CD4-positive, alpha-beta T cell treated with Interleukin-21 for 1 hour (primary cell): ENCODE measurements around the gene C8G.

ENCODE experiments used
- DNase-seq: peaks from one replicate; pipeline ENCODE4 v3.0.0-alpha.2; 2020

The C8G gene

GRCh38 chr9:136972335-136972734 lies 27.3 kb downstream of the C8G start:
- DNase-seq, result no peak

- DNase-seq, result no peak
These were observed 27.7 kb downstream of the C8G start for GRCh38 chr9:136972743-136973142.

DNA sequence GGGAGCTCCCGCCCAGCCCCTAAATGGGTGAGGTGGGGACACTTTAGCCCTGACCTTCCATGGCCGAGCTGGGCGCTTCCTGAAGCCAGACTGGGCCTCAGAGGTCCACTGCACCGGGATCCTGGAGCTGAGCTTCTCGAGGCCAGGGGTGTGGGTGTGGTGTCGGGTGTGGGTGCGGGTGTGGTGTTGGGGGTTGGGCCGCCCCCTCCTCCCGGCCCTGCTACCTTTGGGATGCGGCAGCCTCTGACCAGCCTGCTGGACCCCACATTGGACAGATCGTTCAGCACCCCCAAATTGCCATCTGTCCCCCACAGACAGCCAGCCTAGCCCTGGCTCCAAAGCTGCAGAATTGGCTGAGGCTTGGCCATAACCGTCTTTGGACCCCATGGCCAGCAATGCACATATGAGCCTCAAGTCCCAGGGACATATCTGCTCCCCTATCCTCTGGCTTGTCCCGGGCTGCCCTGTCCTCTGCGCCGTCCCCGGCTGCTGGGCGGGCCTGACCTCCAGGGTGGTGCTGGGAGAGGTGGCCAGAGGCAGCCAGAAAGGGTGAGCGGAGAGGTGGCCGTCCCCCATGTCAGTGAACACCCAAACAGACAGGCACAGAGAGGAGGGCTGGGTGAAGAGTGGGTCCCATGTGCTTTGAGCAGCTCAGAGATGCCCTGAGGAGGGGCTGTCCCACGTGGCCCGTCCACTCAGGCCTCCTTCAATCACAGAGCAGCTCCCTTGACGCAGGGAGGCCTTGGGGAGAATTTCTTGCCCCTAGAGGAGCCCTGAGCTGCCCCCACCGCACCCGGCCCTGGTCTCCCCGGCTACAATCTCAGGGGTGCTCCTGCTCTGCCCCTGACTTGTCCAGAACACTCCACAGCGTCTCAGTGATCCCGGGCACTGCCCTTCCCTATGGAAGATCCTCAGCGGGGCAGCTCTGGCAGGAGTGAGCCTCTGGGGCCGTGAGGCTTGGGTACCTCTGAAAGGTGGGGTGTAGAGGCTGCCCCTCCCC lies 28.9 kb downstream of the C8G start:
- no peak for DNase-seq

DNA sequence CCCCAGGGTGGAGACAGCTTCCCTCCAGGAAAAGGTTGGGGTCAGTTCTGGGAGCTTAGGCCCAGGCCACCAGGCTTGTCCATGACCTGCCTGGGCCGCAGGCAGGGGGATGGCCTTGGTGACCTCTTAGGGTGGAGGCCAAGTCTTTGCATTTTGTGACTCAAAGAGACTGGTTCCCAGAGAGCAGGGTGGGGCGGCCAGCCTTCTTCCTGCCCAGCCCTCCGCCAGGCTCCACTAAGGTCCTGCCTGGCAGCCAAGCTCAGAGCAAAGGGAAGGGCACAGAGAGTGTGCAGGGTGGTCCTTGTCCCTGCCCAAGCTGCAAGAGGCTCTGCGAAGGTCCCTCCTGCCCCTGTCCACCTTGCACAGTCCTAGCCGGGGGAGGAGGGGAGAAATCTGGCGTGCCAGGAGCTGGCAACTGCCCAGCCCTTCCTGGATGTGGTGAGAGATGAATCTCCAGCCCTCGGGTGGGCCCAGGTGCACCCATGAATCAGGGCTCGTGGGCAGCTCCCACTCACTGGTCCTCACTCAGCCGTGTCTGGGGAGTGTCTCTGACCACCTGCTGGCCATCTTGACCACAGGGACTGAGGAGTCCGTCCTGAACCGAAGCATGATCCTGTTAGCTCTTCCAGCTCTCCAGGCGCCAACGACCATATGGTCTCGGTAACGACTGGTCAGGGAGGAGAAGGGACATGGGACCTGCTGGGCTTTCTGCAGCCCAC lies 29.9 kb downstream of the C8G start:
- no peak for DNase-seq

DNA sequence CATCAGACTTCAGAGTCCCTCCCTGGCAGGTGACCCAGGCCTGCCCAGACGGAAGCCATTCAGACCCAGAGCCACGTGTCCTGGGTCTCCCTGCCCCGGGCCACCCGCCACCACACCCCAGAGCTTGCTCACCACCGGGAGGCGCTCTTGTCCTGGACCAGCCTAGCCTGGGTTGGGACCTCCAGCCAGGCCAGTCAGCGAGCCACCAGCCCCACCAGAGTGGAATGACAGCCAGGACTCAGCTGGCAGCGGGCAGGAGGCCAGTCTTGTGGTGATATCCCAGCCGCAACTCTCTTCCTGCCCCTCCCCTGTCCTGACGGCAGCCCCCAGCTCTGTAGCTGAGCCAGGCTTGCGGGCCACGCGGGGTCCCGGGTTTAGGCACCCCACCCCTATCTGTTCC lies 30.6 kb downstream of the C8G start:
- DNase-seq, result peak; percentile 43

DNA sequence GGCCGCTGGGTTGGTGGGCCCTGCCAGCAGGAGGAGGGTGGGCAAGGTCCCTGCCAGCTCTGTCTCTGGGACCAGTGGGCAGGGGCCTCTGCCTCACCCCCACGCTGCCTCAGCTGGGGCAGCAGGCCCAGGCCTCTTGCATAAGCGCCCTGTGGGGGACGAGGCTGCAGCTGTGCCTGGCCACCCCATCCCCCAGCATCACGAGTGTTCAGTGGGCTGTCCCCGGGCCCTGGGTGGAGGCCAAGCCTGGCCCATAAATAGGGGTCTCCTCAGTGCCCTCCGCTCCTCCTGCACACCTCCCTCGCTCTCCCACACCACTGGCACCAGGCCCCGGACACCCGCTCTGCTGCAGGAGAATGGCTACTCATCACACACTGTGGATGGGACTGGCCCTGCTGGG lies 32.2 kb downstream of the C8G start, which contains the start of gene PTGDS:
PTGDS (plus strand) TSS at position 282 of the 400 bp plus-strand sequence; CDS start at position 357, 75 bp downstream.
- DNase-seq, result no peak

DNA sequence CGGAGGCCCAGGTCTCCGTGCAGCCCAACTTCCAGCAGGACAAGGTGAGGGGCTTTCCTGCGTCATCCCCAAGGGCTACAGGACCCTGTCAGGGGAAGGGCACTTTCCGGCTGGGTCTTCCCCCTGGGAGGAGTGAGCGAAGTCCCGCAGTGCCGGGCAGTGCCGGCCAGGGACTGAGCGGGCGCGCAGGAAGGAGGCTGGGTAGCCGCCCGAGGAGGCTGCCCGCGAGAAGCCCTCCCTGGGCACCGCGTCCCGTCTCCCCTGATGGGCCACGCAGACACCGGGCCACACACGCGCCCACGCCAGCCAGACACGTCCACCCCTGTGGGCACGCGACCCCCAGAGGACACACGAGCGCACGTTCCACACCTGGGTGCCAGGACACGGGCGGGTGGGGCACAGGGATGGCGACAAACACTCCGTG lies 32.6 kb downstream of the C8G start:
- no peak for DNase-seq

DNA sequence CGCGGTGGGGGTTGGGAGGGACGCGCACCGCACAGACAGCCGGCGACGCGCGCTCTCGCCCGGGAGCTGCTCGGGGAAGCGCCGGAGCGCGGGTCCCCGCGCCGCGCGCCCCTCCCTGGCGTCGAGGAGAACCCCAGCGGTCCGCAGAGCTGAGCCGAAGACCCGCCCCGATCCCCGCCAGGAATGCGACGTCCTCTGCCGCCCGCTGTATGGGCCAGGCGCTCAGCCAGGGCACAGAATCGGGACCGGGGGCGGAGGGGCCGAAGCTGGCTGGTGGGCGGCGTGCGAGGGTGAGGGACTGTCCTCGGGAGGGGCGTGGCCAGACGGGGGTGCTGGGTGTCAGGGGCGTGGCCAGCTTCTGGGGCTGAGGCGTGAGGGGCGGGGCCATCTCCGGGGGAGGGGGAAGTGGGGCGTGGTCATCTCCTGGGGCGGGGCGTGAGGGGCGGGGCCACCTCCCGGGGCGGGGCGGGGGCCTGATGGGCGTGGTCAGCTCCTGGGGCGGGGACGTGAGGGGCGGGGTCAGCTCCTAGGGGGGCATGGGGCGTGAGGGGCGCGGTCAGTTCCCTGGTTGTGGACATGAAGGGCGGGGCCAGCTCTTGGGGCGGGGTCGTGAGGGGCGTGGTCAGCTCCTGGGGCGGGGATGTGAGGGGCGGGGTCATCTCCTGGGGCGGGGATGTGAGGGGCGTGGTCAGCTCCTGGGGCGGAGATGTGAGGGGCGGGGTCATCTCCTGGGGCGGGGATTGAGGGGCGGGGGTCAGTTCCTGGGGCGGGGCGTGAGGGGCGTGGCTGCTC lies 33.2 kb downstream of the C8G start:
- peak; percentile 75 for DNase-seq

GRCh38 chr9:136978865-136979544 lies 34.0 kb downstream of the C8G start:
- DNase-seq, result no peak

DNA sequence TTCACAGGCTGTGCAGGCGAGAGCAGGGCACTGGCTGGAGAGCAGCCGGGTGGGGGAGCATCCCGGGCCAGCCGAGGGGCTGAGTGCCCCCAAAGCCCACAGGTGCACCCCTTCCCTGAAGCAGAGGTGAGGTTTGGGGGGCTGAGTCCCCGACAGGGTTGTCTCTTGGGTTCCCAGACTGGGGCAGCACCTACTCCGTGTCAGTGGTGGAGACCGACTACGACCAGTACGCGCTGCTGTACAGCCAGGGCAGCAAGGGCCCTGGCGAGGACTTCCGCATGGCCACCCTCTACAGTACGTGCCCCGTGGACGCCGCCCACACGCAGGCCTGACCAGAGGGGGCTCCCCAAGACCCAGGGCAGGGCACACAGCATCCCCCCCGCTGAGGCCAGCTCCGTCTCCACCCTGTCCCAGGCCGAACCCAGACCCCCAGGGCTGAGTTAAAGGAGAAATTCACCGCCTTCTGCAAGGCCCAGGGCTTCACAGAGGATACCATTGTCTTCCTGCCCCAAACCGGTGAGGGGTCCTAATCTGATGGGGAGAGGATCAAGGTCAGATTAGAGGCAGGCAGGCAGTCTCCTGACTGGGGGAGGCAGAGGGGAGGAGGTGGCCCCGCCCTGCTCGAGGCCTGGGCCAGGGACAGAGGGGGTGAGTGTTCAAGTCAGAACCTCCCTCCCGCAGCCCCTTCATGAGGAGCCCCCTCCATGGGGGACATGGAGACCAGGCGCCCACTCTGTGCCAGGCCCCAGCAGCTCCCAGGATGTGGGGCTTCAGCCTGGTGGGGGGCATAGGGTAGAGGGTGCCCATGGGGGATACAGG lies 34.9 kb downstream of the C8G start:
- no peak for DNase-seq

GRCh38 chr9:136980669-136981478 lies 35.8 kb downstream of the C8G start:
- DNase-seq, result no peak

GRCh38 chr9:136981588-136982231 lies 36.7 kb downstream of the C8G start:
- DNase-seq, result no peak

DNA sequence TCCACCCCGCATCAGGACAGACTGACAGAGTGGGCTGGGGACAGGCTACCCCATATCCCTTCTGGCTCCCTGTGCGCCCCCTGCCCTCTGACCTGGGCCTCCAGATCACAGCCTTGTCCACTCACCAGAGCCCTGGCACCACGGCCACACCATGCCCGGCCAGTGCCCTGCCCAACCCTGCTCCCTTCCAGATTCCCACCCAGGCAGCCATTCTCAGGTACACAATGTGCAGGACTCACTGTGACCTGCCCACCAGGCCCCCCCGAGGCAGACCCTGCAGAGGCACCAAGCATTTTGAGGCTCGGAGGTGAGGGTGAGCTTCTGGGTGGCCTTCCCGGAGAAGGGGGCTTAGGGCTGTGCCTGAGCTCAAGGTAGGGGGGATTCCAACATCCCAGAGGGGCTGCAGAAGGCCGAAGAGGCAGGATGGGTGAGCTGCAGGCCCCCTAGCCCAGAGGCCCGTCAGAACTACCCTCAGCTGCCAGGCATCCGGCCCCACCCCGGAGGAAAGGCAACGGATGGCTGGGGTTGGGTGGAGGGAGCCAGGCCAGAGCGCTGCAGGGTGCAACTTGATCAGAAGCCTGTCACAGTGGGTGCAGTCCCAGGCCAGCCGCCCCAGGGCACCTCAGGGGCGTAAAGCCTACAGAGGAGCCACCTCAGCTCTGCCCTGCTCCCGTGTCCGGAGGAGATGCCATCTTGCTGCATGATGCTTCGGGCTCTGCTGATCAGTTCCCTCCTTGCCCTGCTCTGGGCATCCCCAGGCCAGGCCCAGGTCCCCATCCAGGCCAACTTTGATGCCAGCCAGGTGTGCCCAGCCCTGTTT lies 37.4 kb downstream of the C8G start, which contains the start of gene LCNL1:
LCNL1 (plus strand) TSS at position 762 of the 820 bp plus-strand sequence. CDS start 594 bp downstream, outside the sequence.
- DNase-seq, result no peak

DNA sequence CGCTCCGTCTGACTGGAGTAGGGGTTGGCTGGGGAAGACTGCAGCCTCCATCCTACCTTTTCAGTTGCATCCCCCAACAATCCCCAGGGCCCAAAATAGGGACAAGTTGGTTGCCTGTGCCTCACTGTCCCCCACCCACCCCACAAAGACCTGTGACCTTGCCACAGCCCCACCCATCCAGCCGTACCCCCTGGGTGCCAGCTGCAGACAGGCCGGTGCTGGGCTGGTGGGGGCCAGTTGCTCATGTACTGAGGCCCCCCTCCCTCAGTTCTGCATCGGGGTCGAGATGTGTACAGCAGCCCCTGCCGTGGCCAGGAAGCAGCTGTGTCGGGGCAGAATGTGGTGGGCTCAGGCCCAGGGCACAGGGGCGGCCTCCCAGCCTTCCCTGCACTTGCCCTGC lies 38.1 kb downstream of the C8G start:
- DNase-seq, result no peak

DNA sequence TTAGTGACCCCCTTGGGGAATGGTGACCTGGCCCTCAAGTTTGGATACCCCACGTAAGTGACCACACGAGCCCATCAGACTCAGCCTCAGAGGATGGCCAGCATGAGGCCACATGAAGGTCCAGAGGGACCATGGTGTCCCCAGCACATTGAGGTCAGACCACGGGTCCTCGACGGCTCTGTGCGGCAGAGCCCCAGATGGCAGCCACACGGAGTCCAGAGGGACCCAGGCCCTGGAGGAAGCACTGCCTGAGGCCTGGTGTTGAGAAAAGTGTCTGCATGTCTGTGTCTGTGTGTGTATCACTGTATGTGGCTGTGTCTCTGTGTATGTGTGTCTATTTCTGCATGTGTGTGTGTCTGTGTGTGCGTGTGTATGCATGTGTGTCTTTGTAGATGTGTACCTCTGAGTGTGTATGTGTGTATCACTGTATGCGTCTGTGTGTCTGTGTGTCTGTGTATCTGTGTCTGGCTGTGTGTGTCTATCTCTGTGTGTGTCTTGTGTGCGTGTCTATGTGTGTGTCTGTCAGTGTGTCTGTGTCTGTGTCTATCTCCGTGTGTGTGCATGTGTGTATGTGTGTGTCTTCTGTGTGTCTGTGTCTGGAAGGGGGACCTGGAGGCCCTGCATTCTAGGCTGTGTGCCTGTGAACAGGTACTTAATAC lies 38.7 kb downstream of the C8G start:
- no peak for DNase-seq

GRCh38 chr9:136984464-136985026 lies 39.5 kb downstream of the C8G start:
- no peak for DNase-seq

DNA sequence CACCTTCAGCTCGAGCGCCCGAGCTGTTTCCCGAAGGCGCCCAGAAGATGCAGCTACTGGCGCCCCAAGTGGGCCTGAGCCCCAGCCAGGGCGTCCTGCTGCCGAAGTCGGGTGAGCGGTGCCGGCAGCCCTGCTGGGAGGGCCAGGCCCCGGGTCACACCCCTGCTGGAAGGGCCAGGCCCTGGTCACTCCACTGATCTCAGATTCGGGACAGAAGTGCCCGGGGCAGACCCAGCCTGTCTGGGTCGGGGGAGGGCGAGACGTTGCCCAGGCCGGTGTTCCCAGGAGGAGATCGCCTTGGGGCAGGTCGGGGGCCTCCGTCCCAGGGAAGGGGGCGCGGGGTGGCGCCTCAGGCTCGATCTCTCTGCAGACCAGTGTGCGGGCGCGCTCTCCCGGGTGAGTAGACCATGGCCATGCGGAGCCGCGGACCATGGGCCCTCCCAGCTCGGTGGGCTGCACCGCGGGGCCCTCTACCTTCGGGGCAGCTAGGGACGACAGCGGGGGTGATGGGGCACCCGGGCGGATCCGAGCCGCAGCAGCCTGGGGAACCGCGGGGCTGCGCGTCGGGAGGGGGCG lies 40.1 kb downstream of the C8G start:
- DNase-seq, result no peak

DNA sequence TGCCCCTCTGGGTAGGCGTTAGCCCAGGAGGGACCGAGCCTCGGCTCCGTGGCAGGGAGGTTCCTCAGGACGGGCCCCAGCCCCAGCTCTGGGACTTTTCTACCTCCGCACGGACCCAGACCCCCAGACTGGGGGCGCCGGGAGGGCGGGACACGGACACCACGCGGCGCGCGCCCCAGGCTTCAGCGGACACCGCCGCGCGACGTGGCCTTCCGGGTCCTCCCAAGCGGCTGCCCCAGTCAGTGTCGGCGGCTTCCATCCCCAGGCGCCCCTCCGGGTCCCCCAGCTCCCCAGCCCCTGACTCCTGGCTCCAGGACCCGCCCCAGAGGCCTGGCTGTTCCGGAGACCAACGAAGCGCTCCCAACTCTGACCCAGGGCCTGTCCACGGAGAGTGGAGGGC lies 40.8 kb downstream of the C8G start:
- DNase-seq, result no peak
